Loucy (cell line): ENCODE measurements around the gene SH3BGRL.

Experiments used
- H2AFZ ChIP-seq: fragments of 200-600 bp; sonication (generic); 2 replicates; pipeline ENCODE4 v1.6.0; 2016; ENCODE audit warnings: antibody characterized with exemption, mild to moderate bottlenecking, low read length, moderate library complexity
- H3F3A ChIP-seq: fragments of 200-600 bp; 2 replicates; pipeline ENCODE4 v1.6.0; 2016; ENCODE audit warnings: antibody characterized with exemption, low read depth, mild to moderate bottlenecking
- H3K27me3 ChIP-seq: fragments of 200-600 bp; sonication (generic); 2 replicates; pipeline ENCODE4 v1.6.1; 2014; ENCODE audit warnings: low read length, mild to moderate bottlenecking; ENCODE audit not compliant: insufficient read depth, poor library complexity, severe bottlenecking
- H3K36me3 ChIP-seq: fragments of 200-600 bp; sonication (generic); 2 replicates; pipeline ENCODE4 v1.6.1; 2016; ENCODE audit warnings: low read length; ENCODE audit not compliant: insufficient read depth
- H3K4me1 ChIP-seq: fragments of 200-600 bp; sonication (generic); 2 replicates; pipeline ENCODE4 v1.5.1; 2014; ENCODE audit warnings: low read length, mild to moderate bottlenecking; ENCODE audit not compliant: insufficient read depth, poor library complexity, severe bottlenecking
- H3K4me2 ChIP-seq: fragments of 200-600 bp; sonication (generic); 2 replicates; pipeline ENCODE4 v1.6.0; 2014; ENCODE audit warnings: antibody characterized with exemption, low read length, low read depth, mild to moderate bottlenecking; ENCODE audit not compliant: poor library complexity, severe bottlenecking
- H3K4me3 ChIP-seq: fragments of 200-600 bp; sonication (generic); 2 replicates; pipeline ENCODE4 v1.5.1; 2014; ENCODE audit warnings: low read length, mild to moderate bottlenecking, mixed read lengths; ENCODE audit not compliant: poor library complexity, severe bottlenecking
- H3K79me2 ChIP-seq: fragments of 200-600 bp; sonication (generic); 2 replicates; pipeline ENCODE4 v1.6.1; 2014; ENCODE audit warnings: low read length; ENCODE audit not compliant: insufficient read depth
- H3K9ac ChIP-seq: fragments of 200-600 bp; sonication (generic); 2 replicates; pipeline ENCODE4 v1.6.0; 2014; ENCODE audit warnings: mild to moderate bottlenecking, low read depth, low read length, moderate library complexity; ENCODE audit not compliant: poor library complexity, severe bottlenecking
- H3K9me2 ChIP-seq: fragments of 200-600 bp; sonication (generic); replicated peaks from 2 replicates; pipeline ENCODE4 v1.6.1; 2016; ENCODE audit warnings: low read depth, low read length, mixed read lengths
- H3K9me3 ChIP-seq: fragments of 200-600 bp; sonication (generic); 2 replicates; pipeline ENCODE4 v1.6.1; 2014; ENCODE audit warnings: mild to moderate bottlenecking, antibody characterized with exemption, low read length, low read depth; ENCODE audit not compliant: insufficient read depth
- H4K20me1 ChIP-seq: fragments of 200-600 bp; sonication (generic); 2 replicates; pipeline ENCODE4 v1.6.0; 2014; ENCODE audit warnings: antibody characterized with exemption, low read length, mild to moderate bottlenecking; ENCODE audit not compliant: insufficient read depth, poor library complexity, severe bottlenecking
- EZH2phosphoT487 ChIP-seq: fragments of 200-600 bp; IDR thresholded peaks from 2 replicates; pipeline ENCODE4 v1.6.1; 2018; ENCODE audit warnings: antibody characterized with exemption, mild to moderate bottlenecking, moderate library complexity, borderline replicate concordance
- TF ChIP-seq, protein P1 (sequence below): fragments of 200-600 bp; sonication (generic); conservative IDR thresholded peaks from 2 replicates; pipeline ENCODE4 v1.5.1; 2014; ENCODE audit warnings: mild to moderate bottlenecking, antibody characterized with exemption, low read length

The SH3BGRL gene

GRCh38 chrX:81291996-81292395 lies 90.1 kb downstream of the SH3BGRL start:
- H3K4me2 ChIP-seq, result no peak overlapping the region
- no peak for TF ChIP-seq EZH2phosphoT487
- TF ChIP-seq, protein P1, sequence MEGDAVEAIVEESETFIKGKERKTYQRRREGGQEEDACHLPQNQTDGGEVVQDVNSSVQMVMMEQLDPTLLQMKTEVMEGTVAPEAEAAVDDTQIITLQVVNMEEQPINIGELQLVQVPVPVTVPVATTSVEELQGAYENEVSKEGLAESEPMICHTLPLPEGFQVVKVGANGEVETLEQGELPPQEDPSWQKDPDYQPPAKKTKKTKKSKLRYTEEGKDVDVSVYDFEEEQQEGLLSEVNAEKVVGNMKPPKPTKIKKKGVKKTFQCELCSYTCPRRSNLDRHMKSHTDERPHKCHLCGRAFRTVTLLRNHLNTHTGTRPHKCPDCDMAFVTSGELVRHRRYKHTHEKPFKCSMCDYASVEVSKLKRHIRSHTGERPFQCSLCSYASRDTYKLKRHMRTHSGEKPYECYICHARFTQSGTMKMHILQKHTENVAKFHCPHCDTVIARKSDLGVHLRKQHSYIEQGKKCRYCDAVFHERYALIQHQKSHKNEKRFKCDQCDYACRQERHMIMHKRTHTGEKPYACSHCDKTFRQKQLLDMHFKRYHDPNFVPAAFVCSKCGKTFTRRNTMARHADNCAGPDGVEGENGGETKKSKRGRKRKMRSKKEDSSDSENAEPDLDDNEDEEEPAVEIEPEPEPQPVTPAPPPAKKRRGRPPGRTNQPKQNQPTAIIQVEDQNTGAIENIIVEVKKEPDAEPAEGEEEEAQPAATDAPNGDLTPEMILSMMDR, result no peak
- H3K4me1 ChIP-seq, result no peaks in the 10 kb centered on the region
- no peak overlapping the region for H3K9ac ChIP-seq
- no peaks in the 10 kb centered on the region for H3K79me2 ChIP-seq
- H3K4me3 ChIP-seq, result no peak overlapping the region
- H3K36me3 ChIP-seq, result peaks cover 3% of the 10 kb centered on the region; the same call in 1 of the 2 replicates
- no peaks in the 10 kb centered on the region for H3K27me3 ChIP-seq
- no peaks in the 10 kb centered on the region for H4K20me1 ChIP-seq
- no peaks in the 10 kb centered on the region for H3K9me2 ChIP-seq
- no peak overlapping the region for H2AFZ ChIP-seq
- H3F3A ChIP-seq, result no peaks in the 10 kb centered on the region
- no peaks in the 10 kb centered on the region; the same call in 1 of the 2 replicates for H3K9me3 ChIP-seq

GRCh38 chrX:81294101-81294500 lies 92.2 kb downstream of the SH3BGRL start:
- no peaks in the 10 kb centered on the region for H4K20me1 ChIP-seq
- no peak overlapping the region for H3K4me2 ChIP-seq
- no peak overlapping the region for H3K4me3 ChIP-seq
- H3K27me3 ChIP-seq, result no peaks in the 10 kb centered on the region
- no peaks in the 10 kb centered on the region for H3K4me1 ChIP-seq
- no peaks in the 10 kb centered on the region for H3K79me2 ChIP-seq
- H3K9me3 ChIP-seq, result no peaks in the 10 kb centered on the region; the same call in 1 of the 2 replicates
- no peaks in the 10 kb centered on the region for H3K9me2 ChIP-seq
- H3K9ac ChIP-seq, result no peak overlapping the region
- H2AFZ ChIP-seq, result no peak overlapping the region
- H3K36me3 ChIP-seq, result peaks cover 7% of the 10 kb centered on the region; the same call in 1 of the 2 replicates
- H3F3A ChIP-seq, result no peaks in the 10 kb centered on the region
- TF ChIP-seq, protein P1, result no peak

- Histone ChIP-seq H3K9me3 (no peaks in the 10 kb centered on the region), H3K36me3 (peaks cover 4% of the 10 kb centered on the region; the same call in 1 of the 2 replicates), H3K79me2 (no peaks in the 10 kb centered on the region), H3K9ac (no peak overlapping the region), H3K4me2 (no peak overlapping the region), H2AFZ (no peak overlapping the region), H3K4me3 (no peak overlapping the region), H3F3A (no peaks in the 10 kb centered on the region), H3K4me1 (no peaks in the 10 kb centered on the region), H3K9me2 (no peaks in the 10 kb centered on the region), H4K20me1 (no peaks in the 10 kb centered on the region), H3K27me3 (no peaks in the 10 kb centered on the region)
- TF ChIP-seq EZH2phosphoT487, result no peak
- TF ChIP-seq, protein P1, result no peak
Observed at GRCh38 chrX:81301877-81302276, 100.0 kb downstream of the SH3BGRL start.
